Measurements from ENCODE around the gene KCNB1.

- no peak for TF ChIP-seq POLR2A (IDR thresholded peaks at IDR 0.05; ENCODE audit: extremely low read depth, insufficient read length)
- TF ChIP-seq CTCF (IDR thresholded peaks at IDR 0.05; ENCODE audit: low read depth, low read length): peak; percentile 57
- no peak for TF ChIP-seq MAX (IDR thresholded peaks at IDR 0.05; ENCODE audit: low read depth, low read length)
- TF ChIP-seq MYC (IDR thresholded peaks at IDR 0.05; ENCODE audit: low read depth, low read length): no peak
Measured at GRCh38 chr20:49484180-49485140, 2.0 kb upstream of the KCNB1 start.

Measured in NB4 (cell line).